Endometrium (tissue), 2 donors: ENCODE measurements around the gene SYT15.
"Not testable (repeated sequence)": the region's sequence is repeated elsewhere in the genome, so short reads cannot be mapped to it uniquely, and the experiment has no call there.

ENCODE experiments used
- FAIRE-seq: peaks from 2 replicates; lab custom pipeline; 2012; peaks lifted over from hg19 to GRCh38; lab: Jason Lieb, UNC
- donor health status: control.
- donor health status: control.

SYT15 gene

DNA sequence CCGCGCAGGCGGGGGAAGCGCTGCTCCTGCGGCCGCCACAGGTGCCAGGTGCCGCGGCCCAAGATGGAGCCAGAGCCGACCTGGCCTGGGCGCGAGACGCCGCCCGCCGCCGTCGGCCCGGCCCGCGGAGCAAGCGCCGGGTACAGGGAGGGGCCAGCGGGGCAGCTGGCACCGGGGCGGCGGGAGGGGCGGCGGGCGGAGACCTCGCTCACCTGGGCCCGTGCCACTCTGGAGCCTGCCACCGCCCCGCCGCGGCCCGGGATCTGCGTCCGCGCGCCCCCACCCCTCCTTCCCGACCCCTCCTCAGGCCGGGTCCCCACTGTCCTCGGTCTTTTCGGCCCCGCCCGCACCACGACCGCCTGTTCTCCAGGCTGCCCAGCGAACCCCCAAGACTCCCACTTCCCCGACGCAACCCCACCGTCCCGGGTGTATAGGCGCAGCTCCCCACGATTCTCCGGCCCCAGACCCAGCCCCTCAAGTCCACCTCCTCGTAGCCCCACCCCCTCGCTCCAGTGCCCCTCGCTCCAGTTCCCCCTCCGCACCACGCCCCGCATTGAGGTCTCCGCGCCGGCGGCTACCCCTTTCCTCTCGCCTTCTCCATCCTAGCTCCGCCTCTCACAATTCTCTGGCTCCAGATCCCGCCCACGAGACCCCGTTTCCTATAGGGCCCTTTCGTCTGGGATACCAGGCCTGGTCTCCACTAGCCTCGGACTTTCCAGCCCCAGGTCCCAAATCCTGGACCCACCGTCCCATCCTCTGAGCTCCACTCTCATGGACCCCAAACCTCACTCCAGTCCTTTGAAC lies 22.2 kb upstream of the SYT15 start, which contains the start of gene GPRIN2:
Gene GPRIN2 (minus strand): TSS at position 144 of the 804 bp plus-strand sequence. CDS start 5,922 bp downstream, outside the sequence.
- no peak for FAIRE-seq

GRCh38 chr10:46557319-46558121 lies 21.4 kb upstream of the SYT15 start:
- FAIRE-seq = no peak

- FAIRE-seq = no peak
These were observed 20.9 kb upstream of the SYT15 start for GRCh38 chr10:46558122-46558391.

GRCh38 chr10:46558392-46559185 lies 20.3 kb upstream of the SYT15 start:
- FAIRE-seq = no peak

GRCh38 chr10:46559231-46559671 lies 19.7 kb upstream of the SYT15 start:
- FAIRE-seq = no peak

- no peak for FAIRE-seq
These were observed 18.5 kb upstream of the SYT15 start for GRCh38 chr10:46560381-46560780.

- no peak for FAIRE-seq
These were observed 18.0 kb upstream of the SYT15 start for GRCh38 chr10:46560952-46561351.

GRCh38 chr10:46565591-46566332 lies 13.2 kb upstream of the SYT15 start:
- not testable (repeated sequence) for FAIRE-seq

DNA sequence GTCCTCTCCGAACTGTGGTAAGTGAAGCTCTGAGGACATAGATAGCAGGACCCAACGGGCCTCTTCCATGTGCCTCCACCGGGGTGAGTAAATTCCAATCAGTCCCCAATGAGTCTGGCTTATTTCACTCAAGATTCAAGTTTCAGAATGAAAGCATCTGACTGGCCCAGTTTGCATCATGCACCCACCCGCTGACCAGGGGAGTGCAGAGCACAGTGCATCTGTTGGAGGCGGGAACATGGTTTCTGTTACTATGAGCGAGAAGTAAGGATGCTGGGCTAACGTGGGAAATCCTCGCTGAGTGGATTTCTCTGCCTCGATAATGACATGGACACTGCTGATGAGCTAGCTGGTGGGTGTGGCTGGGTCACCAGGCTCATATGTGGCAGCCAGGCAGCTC lies 11.8 kb upstream of the SYT15 start:
- not testable (repeated sequence) for FAIRE-seq

GRCh38 chr10:46570655-46571054 lies 8.3 kb upstream of the SYT15 start:
- not testable (repeated sequence) for FAIRE-seq

DNA sequence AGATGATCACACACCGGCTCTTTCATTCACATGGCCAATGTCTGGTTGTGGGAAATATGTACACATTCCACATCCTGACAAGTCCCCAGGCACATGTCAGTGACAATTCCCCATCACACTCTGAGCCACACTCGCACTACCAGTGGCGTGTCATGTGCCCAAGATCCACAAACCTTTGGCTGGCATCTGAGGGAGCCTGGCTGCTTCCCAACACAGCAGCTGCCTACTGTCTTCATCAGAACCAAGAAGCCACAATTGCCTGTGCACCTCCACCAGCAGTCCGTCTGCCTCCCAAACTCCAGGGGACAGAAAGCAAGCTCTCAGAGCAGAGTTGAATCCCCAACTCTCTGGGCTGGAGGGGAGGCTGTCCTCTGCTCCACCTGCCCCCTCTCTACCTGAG lies 6.2 kb upstream of the SYT15 start:
- not testable (repeated sequence) for FAIRE-seq

DNA sequence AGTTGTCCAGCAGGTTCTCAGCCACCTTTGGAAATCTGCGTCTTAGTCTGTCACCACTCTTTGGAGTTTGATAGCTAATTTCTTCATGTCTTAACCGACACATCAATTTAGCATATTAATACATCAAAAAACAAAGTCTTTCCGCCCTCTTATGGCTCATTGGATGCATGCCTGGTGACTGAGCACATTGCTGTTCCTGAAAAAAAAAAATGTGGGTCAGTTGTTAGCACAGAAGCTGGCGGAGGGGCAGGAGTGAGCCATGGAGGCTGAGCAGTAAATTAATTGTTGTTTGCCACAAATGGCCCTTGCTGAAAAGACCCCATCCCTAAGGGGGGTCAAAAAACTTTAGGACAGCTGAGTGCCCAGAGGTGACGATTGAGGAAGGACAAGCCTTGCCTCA lies 5.6 kb upstream of the SYT15 start:
- FAIRE-seq = not testable (repeated sequence)

DNA sequence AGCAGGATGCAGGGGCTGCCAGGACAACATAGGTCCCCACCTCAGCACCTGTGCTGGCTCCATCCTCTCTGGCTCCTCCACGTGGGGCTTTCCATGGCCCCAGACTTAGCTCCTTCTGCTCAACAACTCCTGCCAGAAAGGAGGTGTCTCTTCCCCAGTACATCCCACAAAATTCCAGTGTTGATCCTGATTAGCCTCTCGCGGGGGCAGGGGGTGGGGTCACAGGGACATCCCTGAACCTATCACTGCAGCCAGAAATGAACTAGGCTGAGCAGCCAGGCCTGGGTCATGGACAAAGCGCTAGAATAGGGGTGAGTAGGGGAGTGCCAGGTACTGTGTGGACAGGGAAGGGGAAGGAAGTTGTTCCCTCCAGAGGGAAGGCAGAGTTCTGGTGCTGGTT lies 5.0 kb upstream of the SYT15 start:
- FAIRE-seq = not testable (repeated sequence)

DNA sequence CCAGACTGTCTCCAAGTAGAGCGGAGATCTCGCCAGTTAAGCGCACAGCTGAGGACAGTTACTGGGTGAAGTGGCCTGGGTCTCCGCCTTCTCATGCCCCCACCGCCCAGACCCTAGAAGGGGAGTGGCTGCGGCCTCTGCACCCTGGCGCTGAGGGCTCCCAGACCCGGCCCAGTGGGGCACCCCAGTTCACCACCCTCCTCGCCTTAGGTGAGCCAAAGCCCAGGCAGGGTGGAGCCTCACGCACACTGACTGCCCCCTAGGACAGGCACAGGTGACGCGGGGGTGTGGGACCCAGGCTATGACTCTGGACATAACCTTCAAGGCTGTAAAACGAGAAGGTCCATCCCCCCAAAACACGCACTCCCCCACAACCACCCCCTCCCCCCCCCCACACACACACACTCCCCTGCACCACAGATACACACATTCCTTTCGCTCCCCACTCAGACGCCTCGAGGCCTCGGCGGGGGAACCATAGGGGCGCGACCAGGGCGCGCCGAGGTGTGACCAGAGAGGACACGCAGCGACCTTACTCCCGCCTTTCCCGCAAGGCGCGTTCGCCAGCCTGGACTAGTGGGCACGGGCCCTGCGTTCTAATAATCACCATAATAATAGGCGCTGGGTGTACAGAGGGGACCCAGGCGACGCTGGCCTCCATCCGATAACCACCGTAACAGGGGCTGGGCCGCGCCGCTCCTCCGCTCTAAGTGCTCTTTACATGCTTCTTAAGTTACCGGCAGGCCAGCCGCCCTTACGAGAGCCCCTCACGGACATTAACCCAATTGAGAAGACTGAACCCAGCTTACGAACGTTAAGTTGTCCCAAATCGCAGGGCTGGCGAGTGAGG lies 1.1 kb upstream of the SYT15 start:
- not testable (repeated sequence) for FAIRE-seq

GRCh38 chr10:46579378-46579777 lies 450 bp downstream of the SYT15 start:
- not testable (repeated sequence) for FAIRE-seq

DNA sequence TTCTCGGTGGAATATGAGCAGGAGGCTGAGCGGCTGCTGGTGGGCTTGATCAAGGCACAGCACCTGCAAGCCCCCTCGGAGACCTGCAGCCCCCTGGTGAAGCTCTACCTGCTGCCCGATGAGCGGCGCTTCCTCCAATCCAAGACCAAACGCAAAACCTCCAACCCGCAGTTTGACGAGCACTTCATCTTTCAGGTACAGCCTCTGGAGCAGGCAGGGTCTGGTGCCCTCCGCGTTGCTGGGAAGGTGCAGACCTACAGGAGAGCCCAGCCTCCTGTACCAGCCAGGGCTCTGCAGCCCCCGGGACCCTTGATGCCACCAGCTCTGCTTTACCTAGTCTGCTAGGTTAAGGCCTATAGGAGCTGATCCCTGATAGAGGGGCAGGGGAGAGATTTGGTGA lies 3.1 kb downstream of the SYT15 start:
- FAIRE-seq = not testable (repeated sequence)

GRCh38 chr10:46582568-46582967 lies 3.6 kb downstream of the SYT15 start:
- not testable (repeated sequence) for FAIRE-seq

GRCh38 chr10:46584196-46584595 lies 5.3 kb downstream of the SYT15 start:
- not testable (repeated sequence) for FAIRE-seq

DNA sequence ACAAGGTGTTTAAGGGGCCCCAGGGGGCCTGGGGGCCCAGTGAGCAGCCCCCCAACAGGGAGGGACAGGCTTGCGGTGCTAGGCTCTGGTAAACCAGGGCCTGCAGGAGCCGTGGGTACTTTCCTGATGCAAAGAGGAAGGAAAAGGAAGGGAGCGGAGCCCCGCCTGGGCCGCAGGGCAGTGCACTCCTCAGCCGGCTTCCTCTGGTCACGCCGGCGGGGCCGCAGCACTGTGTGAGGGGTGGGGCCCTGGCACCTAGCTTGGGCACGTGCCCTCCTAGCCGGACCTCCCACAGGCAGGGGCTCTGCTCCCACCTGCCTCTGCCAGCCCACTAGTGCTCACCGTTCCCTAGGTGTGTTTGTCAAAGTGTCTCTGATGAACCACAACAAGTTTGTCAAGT lies 6.3 kb downstream of the SYT15 start:
- not testable (repeated sequence) for FAIRE-seq

DNA sequence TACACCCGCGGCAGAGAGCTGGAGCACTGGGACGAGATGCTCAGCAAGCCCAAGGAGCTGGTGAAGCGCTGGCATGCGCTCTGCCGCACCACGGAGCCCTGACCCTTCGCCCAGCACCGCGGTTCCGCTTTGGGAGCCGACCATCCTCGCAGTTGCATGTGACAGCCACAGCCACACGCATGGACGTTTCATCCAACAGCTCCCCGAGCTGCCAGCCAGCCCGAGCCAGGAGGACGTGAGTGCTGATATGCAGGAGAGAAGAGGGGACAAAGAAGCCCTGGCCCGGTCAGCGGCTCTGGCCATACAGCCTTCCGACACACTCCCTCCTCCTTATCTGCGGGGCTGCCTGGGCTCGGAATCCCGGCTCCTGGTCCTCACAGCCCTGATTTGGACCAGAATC lies 8.6 kb downstream of the SYT15 start:
- not testable (repeated sequence) for FAIRE-seq

- not testable (repeated sequence) for FAIRE-seq
These were observed 9.3 kb downstream of the SYT15 start for GRCh38 chr10:46588221-46588620.
